Activated CD4-positive, alpha-beta T cell treated with anti-CD3 and anti-CD28 coated beads, Interleukin-2, amount 50 U/mL, for 48 hours (primary cell): ENCODE data around the gene BEND2.

Experiments used
- DNase-seq, 2 experiments: peaks; one replicate each; pipeline ENCODE4 v3.0.0-alpha.2; 2020

The BEND2 gene

GRCh38 chrX:18133605-18134004 is 87.1 kb downstream of the BEND2 start:
- DNase-seq: no peak

GRCh38 chrX:18129690-18130089 is 91.0 kb downstream of the BEND2 start:
- no peak for DNase-seq

GRCh38 chrX:18126971-18127370 is 93.7 kb downstream of the BEND2 start:
- DNase-seq: no peak

GRCh38 chrX:18119856-18120255 is 100.8 kb downstream of the BEND2 start:
- DNase-seq: no peak
